Nephron progenitor cell (in vitro differentiated cells): Measurements from ENCODE around the gene FAM227B.

Experiments
- DNase-seq: peaks from one replicate; pipeline ENCODE4 v3.0.0; 2021
- H3K27ac Mint-ChIP-seq: 2 replicates; pipeline ENCODE4 v1.8.0; 2021; ENCODE audit warnings: mild to moderate bottlenecking, moderate library complexity, mixed read lengths
- H3K27me3 Mint-ChIP-seq: 2 replicates; pipeline ENCODE4 v1.8.0; 2021; ENCODE audit warnings: mild to moderate bottlenecking, low read depth, mixed read lengths; ENCODE audit not compliant: poor library complexity
- H3K36me3 Mint-ChIP-seq: 2 replicates; pipeline ENCODE4 v1.8.0; 2021; ENCODE audit warnings: low read depth, mixed read lengths
- H3K4me1 Mint-ChIP-seq: 2 replicates; pipeline ENCODE4 v1.8.0; 2021; ENCODE audit warnings: mixed read lengths
- H3K4me3 Mint-ChIP-seq: 2 replicates; pipeline ENCODE4 v1.8.0; 2021; ENCODE audit warnings: mild to moderate bottlenecking, moderate library complexity, mixed read lengths
- H3K9me3 Mint-ChIP-seq: 2 replicates; pipeline ENCODE4 v1.8.0; 2021; ENCODE audit warnings: mild to moderate bottlenecking, moderate library complexity, mixed read lengths
- CTCF ChIP-seq: fragments of 200-600 bp; sonication (generic); IDR thresholded peaks from 2 replicates; pipeline ENCODE4 v1.5.0; 2021; ENCODE audit warnings: antibody characterized with exemption

Gene FAM227B

GRCh38 chr15:49293941-49294340 lies 326.7 kb downstream of the FAM227B start:
- Mint-ChIP-seq H3K4me1 (no peaks in the 10 kb centered on the region), H3K27me3 (no peaks in the 10 kb centered on the region), H3K4me3 (no peak overlapping the region), H3K27ac (no peak overlapping the region), H3K36me3 (peaks cover 43% of the 10 kb centered on the region), H3K9me3 (peaks cover 15% of the 10 kb centered on the region)
- no peak for TF ChIP-seq CTCF
- DNase-seq = no peak

- Mint-ChIP-seq H3K4me1 (no peaks in the 10 kb centered on the region), H3K36me3 (peaks cover 27% of the 10 kb centered on the region), H3K27me3 (no peaks in the 10 kb centered on the region), H3K4me3 (no peak overlapping the region), H3K27ac (peak overlapping the region; percentile 52), H3K9me3 (no peaks in the 10 kb centered on the region)
- no peak for TF ChIP-seq CTCF
- DNase-seq = no peak
These were observed 330.4 kb downstream of the FAM227B start for GRCh38 chr15:49290191-49290590.

GRCh38 chr15:49288391-49288790 lies 332.2 kb downstream of the FAM227B start:
- Mint-ChIP-seq H3K4me3 (no peak overlapping the region), H3K4me1 (no peaks in the 10 kb centered on the region), H3K36me3 (peaks cover 35% of the 10 kb centered on the region), H3K9me3 (no peaks in the 10 kb centered on the region), H3K27me3 (no peaks in the 10 kb centered on the region), H3K27ac (no peak overlapping the region)
- TF ChIP-seq CTCF = no peak
- no peak for DNase-seq

- Mint-ChIP-seq H3K36me3 (peaks cover 42% of the 10 kb centered on the region), H3K9me3 (no peaks in the 10 kb centered on the region), H3K4me1 (no peaks in the 10 kb centered on the region), H3K4me3 (no peak overlapping the region), H3K27ac (no peak overlapping the region), H3K27me3 (no peaks in the 10 kb centered on the region)
- TF ChIP-seq CTCF = no peak
- no peak for DNase-seq
These were observed 333.1 kb downstream of the FAM227B start for GRCh38 chr15:49287481-49287880.

- H3K27me3 Mint-ChIP-seq = no peaks in the 10 kb centered on the region
- H3K36me3 Mint-ChIP-seq = peaks cover 41% of the 10 kb centered on the region
- DNase-seq = no peak
- H3K4me1 Mint-ChIP-seq = no peaks in the 10 kb centered on the region
- no peak overlapping the region for H3K4me3 Mint-ChIP-seq
- no peaks in the 10 kb centered on the region for H3K9me3 Mint-ChIP-seq
- TF ChIP-seq CTCF = no peak
- peak overlapping the region; percentile 13 for H3K27ac Mint-ChIP-seq
These were observed 333.8 kb downstream of the FAM227B start for GRCh38 chr15:49286649-49287404.

- H3K27me3 Mint-ChIP-seq = no peaks in the 10 kb centered on the region
- no peak for DNase-seq
- H3K9me3 Mint-ChIP-seq = no peaks in the 10 kb centered on the region
- no peak for TF ChIP-seq CTCF
- H3K27ac Mint-ChIP-seq = no peak overlapping the region
- H3K4me1 Mint-ChIP-seq = no peaks in the 10 kb centered on the region
- peaks cover 40% of the 10 kb centered on the region for H3K36me3 Mint-ChIP-seq
- H3K4me3 Mint-ChIP-seq = no peak overlapping the region
These were observed 338.3 kb downstream of the FAM227B start for GRCh38 chr15:49282366-49282765.
